Lower leg skin (tissue), 4 donors: Measurements from ENCODE around the gene IFNA17. TPM values are rescaled to one million over a fixed set of nuclear protein-coding genes. Genes with fewer than 3 reads are reported as not detected.
"Not testable (repeated sequence)": the region's sequence is repeated elsewhere in the genome, so short reads cannot be mapped to it uniquely, and the experiment has no call there.

Experiments used
- DNase-seq, 2 donors: peaks; one replicate each; pipeline ENCODE4 v3.0.0-alpha.2; 2019; ENCODE audit warnings: low spot score in 2 of 2
- H3K4me3 ChIP-seq: fragments of 200-600 bp; sonication (generic); 2 replicates; pipeline ENCODE4 v1.5.1; 2017; ENCODE audit warnings: mild to moderate bottlenecking, low read depth; ENCODE audit not compliant: poor library complexity, severe bottlenecking
- CTCF ChIP-seq, 3 donors: fragments of 450-650 bp; IDR thresholded peaks; one replicate each; pipeline ENCODE4 v1.5.1; 2016; ENCODE audit warnings: antibody characterized with exemption in 3 of 3, mild to moderate bottlenecking in 3 of 3, moderate library complexity in 2 of 3
- POLR2A ChIP-seq, 2 donors: fragments of 450-650 bp; IDR thresholded peaks; one replicate each; pipeline ENCODE4 v1.6.1; 2016 to 2017; ENCODE audit warnings: antibody characterized with exemption in 2 of 2, mild to moderate bottlenecking in 1 of 2, moderate library complexity in 1 of 2
- WGBS, 2 donors: methylation state at CpG; one replicate each; pipeline ENCODE4 v1.1.5; 2018; 5-methylcytosine and 5-hydroxymethylcytosine counted together
- intact Hi-C: fragments of 100-400 bp; cut with DNase I; formaldehyde crosslinking; loops from one replicate; pipeline ENCODE4 v1.15.0; 2023; ENCODE audit warnings: low total_unique reads
- total RNA-seq, 4 donors: library from RNA; depleted of rRNA; stranded (reverse); fragments of >200 nt; gene quantifications; one replicate each; pipeline ENCODE4 v1.1.0, GENCODE V29; 2016

Gene IFNA17
- total RNA-seq, 4 donors from 2014 or later = not detected

GRCh38 chr9:21255538-21256212 lies 27.7 kb upstream of the IFNA17 start:
- H3K4me3 ChIP-seq = no peak overlapping the region
- DNase-seq = no peak
- TF ChIP-seq CTCF (IDR thresholded peaks at IDR 0.05) (no peak), POLR2A (IDR thresholded peaks at IDR 0.05) (no peak)
- intact Hi-C loops = no loop called here
- 69 to 94% methylated on average over 5 of the region's 5 CpGs for WGBS, 2 donors

GRCh38 chr9:21252721-21253547 lies 24.9 kb upstream of the IFNA17 start:
- no peak for TF ChIP-seq POLR2A (IDR thresholded peaks at IDR 0.05)
- peak; percentile 25 to 86 for DNase-seq
- no peak overlapping the region for H3K4me3 ChIP-seq
- intact Hi-C loops = no loop called here
- WGBS, 2 donors = 0 to 1% methylated on average over 3 of the region's 3 CpGs

- H3K4me3 ChIP-seq = no peak overlapping the region
- TF ChIP-seq CTCF (IDR thresholded peaks at IDR 0.05) (no peak), POLR2A (IDR thresholded peaks at IDR 0.05) (no peak)
- 54 to 73% methylated on average over 4 of the region's 4 CpGs for WGBS, 2 donors
- intact Hi-C loops = no loop called here
- no peak for DNase-seq
Measured at GRCh38 chr9:21251638-21252037, 23.6 kb upstream of the IFNA17 start.

GRCh38 chr9:21251190-21251589 lies 23.2 kb upstream of the IFNA17 start:
- no peak for DNase-seq
- no peak for TF ChIP-seq POLR2A (IDR thresholded peaks at IDR 0.05)
- TF ChIP-seq CTCF (IDR thresholded peaks at IDR 0.05) = no peak
- no peak overlapping the region for H3K4me3 ChIP-seq
- intact Hi-C loops = no loop called here
- 28 to 52% methylated on average over 1 of the region's 1 CpG for WGBS, 2 donors

GRCh38 chr9:21244836-21245235 lies 16.8 kb upstream of the IFNA17 start:
- DNase-seq = no peak
- WGBS, 2 donors = 33 to 63% methylated on average over 2 of the region's 2 CpGs
- TF ChIP-seq CTCF (IDR thresholded peaks at IDR 0.05) = no peak
- no peak for TF ChIP-seq POLR2A (IDR thresholded peaks at IDR 0.05)
- H3K4me3 ChIP-seq = no peak overlapping the region
- intact Hi-C loops = no loop called here

- intact Hi-C loops = no loop called here
- TF ChIP-seq POLR2A (IDR thresholded peaks at IDR 0.05) (no peak), CTCF (IDR thresholded peaks at IDR 0.05) (no peak)
- DNase-seq = no peak
- no peak within 1 kb of the TSS for H3K4me3 ChIP-seq
- WGBS, 2 donors = 76 to 88% methylated on average over 2 of the region's 2 CpGs
Measured at GRCh38 chr9:21239911-21240310, 11.9 kb upstream of the IFNA17 start, which contains the start of gene IFNA14. Gene IFNA14 (minus strand): TSS chr9:21240005. CDS start chr9:21239935, 70 bp downstream.

GRCh38 chr9:21236360-21236714 lies 8.3 kb upstream of the IFNA17 start:
- H3K4me3 ChIP-seq, intact Hi-C loops, DNase-seq: not testable (repeated sequence)
- 18 to 23% methylated on average over 1 of the region's 1 CpG for WGBS, 2 donors

- H3K4me3 ChIP-seq, intact Hi-C loops, DNase-seq: not testable (repeated sequence)
- WGBS, 2 donors = 37 to 41% methylated on average over 8 of the region's 8 CpGs
Measured at GRCh38 chr9:21235468-21236359, 7.7 kb upstream of the IFNA17 start.
